ENCODE results near the gene SH3BP2.

SH3BP2 gene

DNA sequence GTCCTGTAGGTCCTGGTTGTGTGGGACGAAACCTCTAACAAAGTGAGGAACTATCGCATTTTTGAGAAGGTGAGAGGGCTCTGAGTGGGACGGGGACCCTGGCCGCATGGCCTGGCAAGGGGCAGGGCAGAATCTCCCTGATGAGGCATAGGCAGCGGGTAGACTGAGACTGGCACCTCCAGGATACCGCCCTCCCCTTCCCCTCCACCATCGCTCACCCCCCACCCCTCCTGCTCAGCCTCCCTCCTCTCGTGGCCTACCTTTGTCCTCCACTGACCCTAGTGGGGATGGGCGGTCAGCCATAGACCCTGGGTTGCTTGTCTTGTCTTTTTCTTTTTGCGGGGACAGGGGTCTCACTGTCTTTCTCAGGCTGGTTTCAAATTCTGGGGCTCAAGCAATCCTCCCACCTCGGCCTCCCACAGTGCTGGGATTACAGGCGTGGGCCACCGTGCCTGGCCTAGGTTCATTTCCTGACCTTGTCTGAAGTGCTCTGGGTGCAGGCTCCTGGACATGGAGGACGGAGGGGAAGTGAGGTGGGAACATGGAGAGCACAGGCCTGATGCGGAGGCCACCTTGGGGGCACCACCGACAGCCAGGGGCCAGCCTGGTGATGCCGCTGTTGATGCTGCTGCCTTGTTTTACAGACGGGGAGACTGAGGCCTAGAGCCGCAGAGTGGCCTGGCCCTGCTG, 40.2 kb downstream of the SH3BP2 start:
- peaks cover 50% of the 10 kb centered on the region for H3K36me3 ChIP-seq (ENCODE audit: low read depth)
- ATAC-seq (ENCODE audit: low read depth) (no peak), DNase-seq (ENCODE audit: low spot score) (no peak)
- no peaks in the 10 kb centered on the region for H3K9me3 ChIP-seq (ENCODE audit: severe bottlenecking)
- TF ChIP-seq, protein P1, sequence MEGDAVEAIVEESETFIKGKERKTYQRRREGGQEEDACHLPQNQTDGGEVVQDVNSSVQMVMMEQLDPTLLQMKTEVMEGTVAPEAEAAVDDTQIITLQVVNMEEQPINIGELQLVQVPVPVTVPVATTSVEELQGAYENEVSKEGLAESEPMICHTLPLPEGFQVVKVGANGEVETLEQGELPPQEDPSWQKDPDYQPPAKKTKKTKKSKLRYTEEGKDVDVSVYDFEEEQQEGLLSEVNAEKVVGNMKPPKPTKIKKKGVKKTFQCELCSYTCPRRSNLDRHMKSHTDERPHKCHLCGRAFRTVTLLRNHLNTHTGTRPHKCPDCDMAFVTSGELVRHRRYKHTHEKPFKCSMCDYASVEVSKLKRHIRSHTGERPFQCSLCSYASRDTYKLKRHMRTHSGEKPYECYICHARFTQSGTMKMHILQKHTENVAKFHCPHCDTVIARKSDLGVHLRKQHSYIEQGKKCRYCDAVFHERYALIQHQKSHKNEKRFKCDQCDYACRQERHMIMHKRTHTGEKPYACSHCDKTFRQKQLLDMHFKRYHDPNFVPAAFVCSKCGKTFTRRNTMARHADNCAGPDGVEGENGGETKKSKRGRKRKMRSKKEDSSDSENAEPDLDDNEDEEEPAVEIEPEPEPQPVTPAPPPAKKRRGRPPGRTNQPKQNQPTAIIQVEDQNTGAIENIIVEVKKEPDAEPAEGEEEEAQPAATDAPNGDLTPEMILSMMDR (IDR thresholded peaks at IDR 0.05; ENCODE audit: poor library complexity, severe bottlenecking), result no peak
- H3K27ac ChIP-seq (ENCODE audit: poor library complexity, severe bottlenecking), result no peak overlapping the region
- H3K4me3 ChIP-seq (ENCODE audit: severe bottlenecking), result no peak overlapping the region
- H3K27me3 ChIP-seq (ENCODE audit: insufficient read depth, poor library complexity, severe bottlenecking), result no peaks in the 10 kb centered on the region
- no peaks in the 10 kb centered on the region for H3K4me1 ChIP-seq (ENCODE audit: insufficient read depth, poor library complexity, severe bottlenecking)

DNA sequence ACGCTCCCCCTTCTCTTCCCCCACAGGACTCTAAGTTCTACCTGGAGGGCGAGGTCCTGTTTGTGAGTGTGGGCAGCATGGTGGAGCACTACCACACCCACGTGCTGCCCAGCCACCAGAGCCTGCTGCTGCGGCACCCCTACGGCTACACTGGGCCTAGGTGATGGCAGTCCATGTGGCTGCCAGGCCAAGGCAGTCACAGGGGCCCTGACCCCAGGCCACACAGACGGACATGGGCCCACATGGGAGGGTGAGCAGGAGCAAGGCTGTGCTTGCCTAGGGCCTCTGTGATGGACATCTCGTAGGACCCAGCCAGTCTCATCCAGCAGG, 40.8 kb downstream of the SH3BP2 start:
- Histone ChIP-seq H3K36me3 (ENCODE audit: low read depth) (peaks cover 48% of the 10 kb centered on the region), H3K9me3 (ENCODE audit: severe bottlenecking) (no peaks in the 10 kb centered on the region), H3K4me3 (ENCODE audit: severe bottlenecking) (no peak overlapping the region), H3K4me1 (ENCODE audit: insufficient read depth, poor library complexity, severe bottlenecking) (no peaks in the 10 kb centered on the region), H3K27me3 (ENCODE audit: insufficient read depth, poor library complexity, severe bottlenecking) (no peaks in the 10 kb centered on the region), H3K27ac (ENCODE audit: poor library complexity, severe bottlenecking) (no peak overlapping the region)
- DNase-seq (ENCODE audit: low spot score) (peak; percentile 49), ATAC-seq (ENCODE audit: low read depth) (no peak)
- TF ChIP-seq, protein P1 (IDR thresholded peaks at IDR 0.05; ENCODE audit: poor library complexity, severe bottlenecking), result no peak

DNA sequence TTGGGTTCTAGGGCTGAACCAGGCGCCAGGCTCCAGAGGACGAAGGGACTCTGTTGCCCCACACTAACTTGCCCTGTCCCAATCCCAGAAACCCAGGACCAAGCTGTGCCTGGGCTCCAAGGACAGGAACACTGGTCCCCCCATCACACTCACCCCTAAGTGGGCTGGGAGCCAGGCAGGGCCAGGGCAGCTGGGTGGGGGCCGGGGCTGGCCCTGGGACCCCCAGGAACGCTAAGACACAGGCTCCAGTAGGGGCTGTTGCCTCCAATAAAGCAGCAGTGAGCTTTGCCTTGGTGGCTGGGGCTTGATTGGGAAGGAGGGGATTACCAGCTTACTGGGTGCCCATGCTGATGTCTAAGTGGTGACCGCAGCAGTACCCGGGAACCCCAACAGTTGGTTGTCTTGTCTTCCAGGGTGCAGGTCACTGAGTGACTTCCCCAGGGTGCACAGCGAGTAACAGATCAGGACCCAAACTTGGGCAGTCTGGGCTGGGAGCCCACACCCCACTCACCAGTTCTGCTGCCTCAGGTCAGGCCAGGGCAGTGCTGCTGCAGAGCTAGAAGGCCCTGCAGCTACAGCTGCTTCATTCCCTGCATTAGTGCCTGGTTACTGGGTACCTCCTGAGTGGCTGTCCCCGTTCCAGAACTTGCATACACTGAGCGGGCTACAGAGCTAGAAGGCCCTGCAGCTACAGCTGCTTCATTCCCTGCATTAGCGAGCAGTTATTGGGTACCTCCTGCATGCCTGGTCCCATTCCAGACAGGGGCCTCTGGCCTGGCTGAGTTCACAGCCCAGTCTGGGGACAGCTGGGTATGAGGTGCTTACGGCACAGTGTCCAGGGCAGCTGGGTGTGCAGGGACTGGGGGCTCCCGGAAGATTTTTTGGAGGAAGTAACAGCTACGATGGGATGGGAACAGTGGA, 41.4 kb downstream of the SH3BP2 start:
- H3K9me3 ChIP-seq (ENCODE audit: severe bottlenecking), result no peaks in the 10 kb centered on the region
- ATAC-seq (ENCODE audit: low read depth) (no peak), DNase-seq (ENCODE audit: low spot score) (no peak)
- H3K4me1 ChIP-seq (ENCODE audit: insufficient read depth, poor library complexity, severe bottlenecking), result no peaks in the 10 kb centered on the region
- no peaks in the 10 kb centered on the region for H3K27me3 ChIP-seq (ENCODE audit: insufficient read depth, poor library complexity, severe bottlenecking)
- no peak overlapping the region for H3K4me3 ChIP-seq (ENCODE audit: severe bottlenecking)
- TF ChIP-seq, protein P1 (IDR thresholded peaks at IDR 0.05; ENCODE audit: poor library complexity, severe bottlenecking), result no peak
- H3K27ac ChIP-seq (ENCODE audit: poor library complexity, severe bottlenecking), result no peak overlapping the region
- peaks cover 42% of the 10 kb centered on the region for H3K36me3 ChIP-seq (ENCODE audit: low read depth)

DNA sequence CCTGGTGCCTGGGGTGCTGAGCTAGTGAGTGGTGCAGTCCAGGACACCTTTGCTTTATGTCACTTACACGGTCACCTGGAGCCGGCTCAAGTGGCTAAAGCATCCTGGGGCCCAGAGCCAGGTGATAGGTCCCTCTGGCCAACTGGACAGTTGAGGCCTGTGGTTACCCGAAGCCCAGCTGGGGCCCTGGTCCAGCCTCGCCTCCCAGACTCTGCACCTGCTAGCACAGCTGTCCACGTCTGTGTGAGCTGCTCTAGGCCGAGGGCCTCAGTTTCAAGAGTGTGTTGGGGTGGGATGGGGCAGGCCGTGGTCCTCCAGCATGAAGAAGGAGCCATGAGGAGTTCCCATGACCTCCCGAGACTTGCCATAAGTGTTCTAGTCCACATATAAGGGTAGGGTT, 43.1 kb downstream of the SH3BP2 start:
- ATAC-seq (ENCODE audit: low read depth), result no peak
- no peak for DNase-seq (ENCODE audit: low spot score)

More for the DNA sequence above, 43.1 kb downstream of the SH3BP2 start:
- no peaks in the 10 kb centered on the region for H3K9me3 ChIP-seq (ENCODE audit: severe bottlenecking)
- TF ChIP-seq, protein P1 (IDR thresholded peaks at IDR 0.05; ENCODE audit: poor library complexity, severe bottlenecking), result no peak
- H3K36me3 ChIP-seq (ENCODE audit: low read depth), result peaks cover 31% of the 10 kb centered on the region
- H3K4me3 ChIP-seq (ENCODE audit: severe bottlenecking), result no peak overlapping the region
- no peaks in the 10 kb centered on the region for H3K27me3 ChIP-seq (ENCODE audit: insufficient read depth, poor library complexity, severe bottlenecking)
- no peaks in the 10 kb centered on the region for H3K4me1 ChIP-seq (ENCODE audit: insufficient read depth, poor library complexity, severe bottlenecking)
- no peak overlapping the region for H3K27ac ChIP-seq (ENCODE audit: poor library complexity, severe bottlenecking)
